Bronchial epithelial cell (primary cell): ENCODE data around the gene PIK3C3. TPM values are rescaled to one million over a fixed set of nuclear protein-coding genes. Genes with fewer than 3 reads are reported as not detected.

Source experiments
- DNase-seq: peaks from one replicate; pipeline ENCODE4 v3.0.0-alpha.2; 2010; ENCODE audit warnings: low read depth
- FAIRE-seq: peaks from 2 replicates; lab custom pipeline; 2011; peaks lifted over from hg19 to GRCh38; lab: Jason Lieb, UNC
- H3K27me3 ChIP-seq: 2 replicates; pipeline ENCODE4 v1.5.1; 2011; ENCODE audit warnings: low read length; ENCODE audit not compliant: control insufficient read depth, insufficient read depth
- H3K36me3 ChIP-seq: 2 replicates; pipeline ENCODE4 v1.5.1; 2011; ENCODE audit warnings: low read length; ENCODE audit not compliant: control insufficient read depth, insufficient read depth
- H3K4me3 ChIP-seq: 2 replicates; pipeline ENCODE4 v1.5.1; 2011; ENCODE audit warnings: mild to moderate bottlenecking, low read depth, low read length, control low read depth
- total RNA-seq: library from RNA; depleted of rRNA; stranded (reverse); fragments of >200 nt; gene quantifications from 2 replicates; pipeline ENCODE4 v1.2.1, GENCODE V29; 2014
- TF ChIP-seq, protein P1 (sequence below): IDR thresholded peaks from 2 replicates; pipeline ENCODE4 v1.5.1; 2011; ENCODE audit warnings: mild to moderate bottlenecking, moderate library complexity, low read length, control low read depth, inconsistent platforms; ENCODE audit not compliant: insufficient read depth, severe bottlenecking

The PIK3C3 gene
- total RNA-seq, 1 donor from 2014 or later = 24.2 TPM

DNA sequence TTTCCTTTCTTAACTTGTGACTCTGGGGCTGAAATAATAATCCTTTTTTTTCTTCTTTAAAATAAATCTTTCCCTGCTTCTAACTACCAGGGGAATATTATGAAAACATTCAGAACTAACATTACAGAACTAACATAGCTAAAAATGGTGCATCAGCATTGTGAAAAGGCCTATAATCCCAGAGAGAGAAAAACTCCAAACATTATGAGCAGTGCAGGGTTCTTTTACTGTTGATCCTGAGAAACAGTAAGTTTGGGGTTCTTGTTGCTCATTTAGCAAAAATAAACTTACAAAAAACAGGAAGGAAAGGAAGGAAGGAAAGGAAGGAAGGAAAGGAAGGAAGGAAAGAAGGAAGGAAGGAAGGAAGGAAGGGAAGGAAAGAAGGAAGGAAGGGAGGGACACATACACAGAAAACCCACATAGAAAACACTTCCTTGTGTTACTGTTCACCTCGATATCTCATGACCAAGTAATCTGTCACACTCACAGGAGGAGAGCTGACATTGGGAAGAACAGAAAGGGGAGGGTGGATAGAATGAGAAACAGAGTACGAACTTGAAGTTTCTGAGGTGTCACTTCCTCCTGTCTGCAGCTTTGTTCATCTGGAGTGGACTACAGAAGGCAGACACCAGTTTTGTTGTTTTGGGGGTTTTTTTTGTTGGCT is 18.4 kb upstream of the PIK3C3 start:
- Histone ChIP-seq H3K36me3 (no peaks in the 10 kb centered on the region), H3K4me3 (no peak overlapping the region), H3K27me3 (no peaks in the 10 kb centered on the region)
- FAIRE-seq = no peak
- TF ChIP-seq, protein P1, sequence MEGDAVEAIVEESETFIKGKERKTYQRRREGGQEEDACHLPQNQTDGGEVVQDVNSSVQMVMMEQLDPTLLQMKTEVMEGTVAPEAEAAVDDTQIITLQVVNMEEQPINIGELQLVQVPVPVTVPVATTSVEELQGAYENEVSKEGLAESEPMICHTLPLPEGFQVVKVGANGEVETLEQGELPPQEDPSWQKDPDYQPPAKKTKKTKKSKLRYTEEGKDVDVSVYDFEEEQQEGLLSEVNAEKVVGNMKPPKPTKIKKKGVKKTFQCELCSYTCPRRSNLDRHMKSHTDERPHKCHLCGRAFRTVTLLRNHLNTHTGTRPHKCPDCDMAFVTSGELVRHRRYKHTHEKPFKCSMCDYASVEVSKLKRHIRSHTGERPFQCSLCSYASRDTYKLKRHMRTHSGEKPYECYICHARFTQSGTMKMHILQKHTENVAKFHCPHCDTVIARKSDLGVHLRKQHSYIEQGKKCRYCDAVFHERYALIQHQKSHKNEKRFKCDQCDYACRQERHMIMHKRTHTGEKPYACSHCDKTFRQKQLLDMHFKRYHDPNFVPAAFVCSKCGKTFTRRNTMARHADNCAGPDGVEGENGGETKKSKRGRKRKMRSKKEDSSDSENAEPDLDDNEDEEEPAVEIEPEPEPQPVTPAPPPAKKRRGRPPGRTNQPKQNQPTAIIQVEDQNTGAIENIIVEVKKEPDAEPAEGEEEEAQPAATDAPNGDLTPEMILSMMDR = no peak
- DNase-seq = no peak

DNA sequence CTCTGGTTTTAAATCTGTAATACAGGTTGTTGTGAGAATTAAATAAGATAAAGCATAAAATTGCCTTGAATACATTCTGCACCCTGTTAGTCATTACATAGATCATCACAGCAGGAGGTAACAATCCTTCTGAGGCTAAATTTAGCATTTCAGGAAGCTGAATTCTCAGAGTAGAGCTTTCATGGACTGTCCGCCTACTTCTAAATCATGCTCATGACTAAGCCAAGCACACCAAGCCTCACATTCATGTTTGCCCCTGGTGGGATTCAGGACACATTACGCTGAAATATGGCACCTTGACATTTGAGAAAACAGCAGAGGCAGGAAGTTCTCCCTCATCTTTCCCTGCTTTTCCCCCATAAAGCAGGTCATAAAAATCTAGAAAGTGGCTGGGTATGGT is 16.6 kb upstream of the PIK3C3 start:
- Histone ChIP-seq H3K4me3 (no peak overlapping the region), H3K36me3 (no peaks in the 10 kb centered on the region), H3K27me3 (no peaks in the 10 kb centered on the region)
- FAIRE-seq (no peak), DNase-seq (peak; percentile 70)
- TF ChIP-seq, protein P1 = no peak

DNA sequence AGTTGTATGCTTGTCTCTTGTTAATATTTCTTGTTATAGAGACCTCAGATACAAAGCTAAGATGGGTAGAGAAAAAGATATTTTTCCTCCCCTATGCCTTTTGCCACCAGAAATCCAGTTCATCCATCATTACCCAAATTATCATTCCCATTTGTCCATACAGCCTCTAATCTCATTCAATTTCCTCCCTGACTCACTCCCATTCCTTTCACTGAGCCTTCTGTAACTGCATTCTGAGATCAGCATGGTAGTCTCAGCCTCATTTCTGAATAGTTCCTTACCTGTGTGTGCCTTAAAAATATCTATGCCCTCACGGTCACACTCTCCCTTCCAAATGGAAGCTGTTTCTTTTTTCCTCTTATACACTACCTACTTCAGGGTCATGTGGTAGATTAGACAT is 15.7 kb upstream of the PIK3C3 start:
- H3K4me3 ChIP-seq = no peak overlapping the region
- TF ChIP-seq, protein P1 = no peak
- no peaks in the 10 kb centered on the region for H3K36me3 ChIP-seq
- H3K27me3 ChIP-seq = no peaks in the 10 kb centered on the region
- FAIRE-seq = no peak
- no peak for DNase-seq

DNA sequence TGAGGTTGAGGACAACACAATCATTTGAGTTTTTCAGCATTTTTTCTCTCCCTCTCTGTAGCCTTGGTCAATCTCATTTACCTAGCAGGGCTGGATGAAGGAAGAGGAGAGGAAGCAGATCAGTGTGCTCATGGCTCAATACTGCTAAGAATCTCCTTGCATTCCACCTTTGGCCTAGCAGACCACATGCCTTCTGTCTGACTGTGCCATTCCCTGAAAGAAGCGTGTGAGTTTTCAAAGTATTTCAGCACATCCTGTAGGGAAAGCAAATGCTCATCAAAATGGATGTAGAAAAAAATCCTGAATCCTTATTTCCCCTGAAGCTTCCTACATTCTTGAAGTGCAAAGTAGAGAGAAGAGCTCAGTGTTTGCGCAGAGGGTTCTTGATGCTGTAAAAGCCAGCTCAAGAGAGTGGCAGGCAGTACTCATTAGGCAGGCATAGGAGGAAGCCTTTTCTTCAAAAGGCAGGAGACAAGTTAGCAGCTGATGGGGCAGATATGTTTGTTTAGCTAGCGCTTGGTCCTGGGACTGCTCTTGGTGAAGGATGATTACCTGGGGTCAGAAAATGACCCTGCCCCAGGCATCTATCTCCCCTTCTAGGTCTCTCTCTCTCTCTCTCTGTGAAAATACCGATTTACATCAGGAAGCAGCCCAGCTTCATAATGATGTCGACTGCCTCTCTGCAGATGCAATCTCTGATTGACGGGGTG is 14.4 kb upstream of the PIK3C3 start:
- DNase-seq (peak; percentile 69), FAIRE-seq (peak; percentile 77)
- no peaks in the 10 kb centered on the region for H3K36me3 ChIP-seq
- no peak overlapping the region for H3K4me3 ChIP-seq
- H3K27me3 ChIP-seq = no peaks in the 10 kb centered on the region
- TF ChIP-seq, protein P1 = no peak

DNA sequence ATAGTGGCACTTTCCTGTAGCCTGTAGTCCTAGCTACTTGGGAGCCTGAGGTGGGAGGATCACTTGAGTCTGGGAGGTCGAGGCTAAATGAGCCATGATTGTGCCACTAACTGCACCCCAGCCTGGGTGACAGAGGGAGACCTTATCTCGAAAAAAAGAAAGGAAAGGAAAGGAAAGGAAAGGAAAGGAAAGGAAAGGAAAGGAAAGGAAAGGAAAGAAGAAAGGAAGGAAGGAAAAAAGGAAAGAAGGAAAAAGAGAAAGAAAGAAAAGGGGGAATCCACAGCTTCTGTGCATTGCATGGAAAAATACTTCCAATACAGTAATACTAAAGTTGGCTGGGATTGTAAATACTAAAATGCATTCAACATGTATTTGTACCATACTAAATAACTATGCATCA is 12.8 kb upstream of the PIK3C3 start:
- FAIRE-seq (no peak), DNase-seq (no peak)
- TF ChIP-seq, protein P1 = no peak
- H3K4me3 ChIP-seq = no peak overlapping the region
- no peaks in the 10 kb centered on the region for H3K36me3 ChIP-seq
- no peaks in the 10 kb centered on the region for H3K27me3 ChIP-seq
